Measurements from ENCODE around the gene ADAMTS9. TPM values are rescaled to one million over a fixed set of nuclear protein-coding genes. Genes with fewer than 3 reads are reported as not detected.

The ADAMTS9 gene
- total and polyA plus RNA-seq, 10 of the 15 experiments (the other 5 are each of a cell fraction or from before 2014, with no cell fraction given) = 0.08 TPM; not detected in 9

- no peak for TF ChIP-seq ZBTB11 (CRISPR knock-in tag; IDR thresholded peaks at IDR 0.05)
- TF ChIP-seq ZNF622 (IDR thresholded peaks at IDR 0.05) = no peak
- TF ChIP-seq PML (IDR thresholded peaks at IDR 0.05; ENCODE audit: low read length) = no peak
- TF ChIP-seq ESRRA (IDR thresholded peaks at IDR 0.05; ENCODE audit: low read length) = no peak
- no peak for TF ChIP-seq CHD4 (IDR thresholded peaks at IDR 0.05)
- no peak for TF ChIP-seq ZNF592 (IDR thresholded peaks at IDR 0.05)
Measured at GRCh38 chr3:64717411-64717810, 29.6 kb upstream of the ADAMTS9 start (continued).
